Measurements from ENCODE around the gene CSRP1. TPM values are rescaled to one million over a fixed set of nuclear protein-coding genes. Genes with fewer than 3 reads are reported as not detected.
A peak's percentile ranks its signal among the peaks of the same experiment; 100 is the strongest.
"Not testable (repeated sequence)": the region's sequence is repeated elsewhere in the genome, so short reads cannot be mapped to it uniquely, and the experiment has no call there.

CSRP1 gene
- total and polyA plus RNA-seq, 5 donors = 97.2 to 343 (median 121) TPM

- no peak overlapping the region for H3K4me3 ChIP-seq (ENCODE audit: low read length)
- ATAC-seq (no peak), DNase-seq (peak in 1 of 3 donors; percentile 40)
- H3K9me3 ChIP-seq (ENCODE audit: control insufficient read depth, low read length) = no peaks in the 10 kb centered on the region
- H3K27me3 ChIP-seq (ENCODE audit: control insufficient read depth, insufficient read depth) = no peaks in the 10 kb centered on the region
- no peak overlapping the region for H3K27ac ChIP-seq (ENCODE audit: low read length)
- peaks cover 6% of the 10 kb centered on the region for H3K4me1 ChIP-seq (ENCODE audit: control insufficient read depth, insufficient read depth, low read length)
- intact Hi-C loops (cut with DNase I) = loop anchor here (5.0 kb wide), 3 partner anchors 34 to 41 kb away; no protein-coding TSS in a partner anchor
- 95% methylated on average over 4 of the region's 4 CpGs for WGBS
Measured at GRCh38 chr1:201483373-201483949, 23.5 kb downstream of the CSRP1 start.

- 80% methylated on average over 5 of the region's 5 CpGs for WGBS
- no peak overlapping the region for H3K27ac ChIP-seq (ENCODE audit: low read length)
- H3K4me3 ChIP-seq (ENCODE audit: low read length) = no peak overlapping the region
- no peak for ATAC-seq
- no peaks in the 10 kb centered on the region for H3K27me3 ChIP-seq (ENCODE audit: control insufficient read depth, insufficient read depth)
- H3K4me1 ChIP-seq (ENCODE audit: control insufficient read depth, insufficient read depth, low read length) = peaks cover 6% of the 10 kb centered on the region
- intact Hi-C loops (cut with DNase I) = loop anchor here (1.0 to 5.0 kb wide), 5 partner anchors 30 to 40 kb away; no protein-coding TSS in a partner anchor
- DNase-seq = peak in 2 of 3 donors; percentile 16 to 23
- no peaks in the 10 kb centered on the region for H3K9me3 ChIP-seq (ENCODE audit: control insufficient read depth, low read length)
Measured at GRCh38 chr1:201482755-201483154, 24.2 kb downstream of the CSRP1 start.

- intact Hi-C loops (cut with DNase I) = loop anchor here (1.0 to 5.0 kb wide), 5 partner anchors 30 to 40 kb away; no protein-coding TSS in a partner anchor
- Histone ChIP-seq H3K27ac (ENCODE audit: low read length) (peak overlapping the region; percentile 12), H3K4me3 (ENCODE audit: low read length) (peak overlapping the region; percentile 1), H3K4me1 (ENCODE audit: control insufficient read depth, insufficient read depth, low read length) (peaks cover 6% of the 10 kb centered on the region), H3K9me3 (ENCODE audit: control insufficient read depth, low read length) (no peaks in the 10 kb centered on the region), H3K27me3 (ENCODE audit: control insufficient read depth, insufficient read depth) (no peaks in the 10 kb centered on the region)
- ATAC-seq (peak; percentile 87 to 92), DNase-seq (peak; percentile 90 to 95 (median 95))
- WGBS = 7% methylated on average over 35 of the region's 35 CpGs
Measured at GRCh38 chr1:201481761-201482493, 25.0 kb downstream of the CSRP1 start.

GRCh38 chr1:201481004-201481380 lies 25.9 kb downstream of the CSRP1 start:
- ATAC-seq = peak; percentile 7 to 24
- intact Hi-C loops (cut with DNase I) = loop anchor here (5.0 kb wide), 3 partner anchors 34 to 39 kb away; no protein-coding TSS in a partner anchor

GRCh38 chr1:201480231-201481003 lies 26.5 kb downstream of the CSRP1 start:
- Histone ChIP-seq H3K4me1 (ENCODE audit: control insufficient read depth, insufficient read depth, low read length) (peaks cover 2% of the 10 kb centered on the region), H3K27me3 (ENCODE audit: control insufficient read depth, insufficient read depth) (no peaks in the 10 kb centered on the region), H3K4me3 (ENCODE audit: low read length) (peak overlapping the region; percentile 38), H3K9me3 (ENCODE audit: control insufficient read depth, low read length) (no peaks in the 10 kb centered on the region), H3K27ac (ENCODE audit: low read length) (peak overlapping the region; percentile 55)
- intact Hi-C loops (cut with DNase I) = loop anchor here (5.0 kb wide), 3 partner anchors 33 to 38 kb away; no protein-coding TSS in a partner anchor
- peak; percentile 88 to 93 (median 89) for DNase-seq
- ATAC-seq = peak; percentile 58 to 77
- 5% methylated on average over 37 of the region's 37 CpGs for WGBS

More at GRCh38 chr1:201481004-201481380, 25.9 kb downstream of the CSRP1 start:
- no peaks in the 10 kb centered on the region for H3K27me3 ChIP-seq (ENCODE audit: control insufficient read depth, insufficient read depth)
- peak in 2 of 3 donors; percentile 51 to 54 for DNase-seq
- no peak overlapping the region for H3K27ac ChIP-seq (ENCODE audit: low read length)
- no peaks in the 10 kb centered on the region for H3K9me3 ChIP-seq (ENCODE audit: control insufficient read depth, low read length)
- WGBS = 9% methylated on average over 17 of the region's 17 CpGs
- H3K4me3 ChIP-seq (ENCODE audit: low read length) = peak overlapping the region; percentile 38
- H3K4me1 ChIP-seq (ENCODE audit: control insufficient read depth, insufficient read depth, low read length) = peaks cover 2% of the 10 kb centered on the region

GRCh38 chr1:201479201-201479730 lies 27.7 kb downstream of the CSRP1 start:
- no peak overlapping the region for H3K4me3 ChIP-seq (ENCODE audit: low read length)
- H3K9me3 ChIP-seq (ENCODE audit: control insufficient read depth, low read length) = no peaks in the 10 kb centered on the region
- ATAC-seq (no peak), DNase-seq (peak in 2 of 3 donors; percentile 57 to 77)
- intact Hi-C loops (cut with DNase I) = loop anchor here in 1 of 4 donors (5.0 kb wide), 1 partner anchor 42 kb away; no protein-coding TSS in a partner anchor
- no peaks in the 10 kb centered on the region for H3K27me3 ChIP-seq (ENCODE audit: control insufficient read depth, insufficient read depth)
- H3K4me1 ChIP-seq (ENCODE audit: control insufficient read depth, insufficient read depth, low read length) = peaks cover 2% of the 10 kb centered on the region
- no peak overlapping the region for H3K27ac ChIP-seq (ENCODE audit: low read length)
- 74% methylated on average over 4 of the region's 4 CpGs for WGBS

GRCh38 chr1:201478666-201479065 lies 28.3 kb downstream of the CSRP1 start:
- H3K27me3 ChIP-seq (ENCODE audit: control insufficient read depth, insufficient read depth); H3K4me3 ChIP-seq (ENCODE audit: low read length); H3K4me1 ChIP-seq (ENCODE audit: control insufficient read depth, insufficient read depth, low read length); ATAC-seq; H3K27ac ChIP-seq (ENCODE audit: low read length); H3K9me3 ChIP-seq (ENCODE audit: control insufficient read depth, low read length): not testable (repeated sequence)
- WGBS = 86% methylated on average over 3 of the region's 3 CpGs
- peak in 1 of 3 donors; percentile 4 for DNase-seq
- intact Hi-C loops (cut with DNase I) = loop anchor here in 1 of 4 donors (5.0 kb wide), 1 partner anchor 41 kb away; no protein-coding TSS in a partner anchor

- 84% methylated on average over 6 of the region's 6 CpGs for WGBS
- Histone ChIP-seq H3K27ac (ENCODE audit: low read length) (no peak overlapping the region), H3K4me1 (ENCODE audit: control insufficient read depth, insufficient read depth, low read length) (peaks cover under 1% of the 10 kb centered on the region), H3K27me3 (ENCODE audit: control insufficient read depth, insufficient read depth) (no peaks in the 10 kb centered on the region), H3K4me3 (ENCODE audit: low read length) (no peak overlapping the region), H3K9me3 (ENCODE audit: control insufficient read depth, low read length) (no peaks in the 10 kb centered on the region)
- intact Hi-C loops (cut with DNase I) = loop anchor here in 1 of 4 donors (5.0 kb wide), 1 partner anchor 40 kb away; no protein-coding TSS in a partner anchor
- ATAC-seq (no peak), DNase-seq (peak in 1 of 3 donors; percentile 21)
Measured at GRCh38 chr1:201476670-201477344, 30.1 kb downstream of the CSRP1 start.

GRCh38 chr1:201475915-201476669 lies 30.8 kb downstream of the CSRP1 start:
- no peaks in the 10 kb centered on the region for H3K9me3 ChIP-seq (ENCODE audit: control insufficient read depth, low read length)
- no peak overlapping the region for H3K27ac ChIP-seq (ENCODE audit: low read length)
- WGBS = 81% methylated on average over 8 of the region's 8 CpGs
- no peak overlapping the region for H3K4me3 ChIP-seq (ENCODE audit: low read length)
- no peaks in the 10 kb centered on the region for H3K27me3 ChIP-seq (ENCODE audit: control insufficient read depth, insufficient read depth)
- DNase-seq = no peak
- intact Hi-C loops (cut with DNase I) = loop anchor here in 1 of 4 donors (5.0 kb wide), 1 partner anchor 39 kb away; no protein-coding TSS in a partner anchor
- no peaks in the 10 kb centered on the region for H3K4me1 ChIP-seq (ENCODE audit: control insufficient read depth, insufficient read depth, low read length)
- no peak for ATAC-seq

Measured in right cardiac atrium (tissue), 5 donors.